Heart left ventricle (tissue), 13 donors: Measurements from ENCODE around the gene OTOA.

ENCODE experiments used
- CTCF ChIP-seq, 12 donors: fragments of 200-600 bp; sonication (generic) in 4 of 12; IDR thresholded peaks; one replicate each; pipeline versions ENCODE4 v1.5.0 to v1.8.0; 2018 to 2022; ENCODE audit warnings: antibody characterized with exemption in 12 of 12, mild to moderate bottlenecking in 5 of 12
- POLR2A ChIP-seq, 2 donors: fragments of 450-650 bp; IDR thresholded peaks; one replicate each; pipeline ENCODE4 v1.6.1; 2017; ENCODE audit warnings: antibody characterized with exemption in 2 of 2, mild to moderate bottlenecking in 2 of 2, moderate library complexity in 2 of 2
- donor health status: ischemic (EF 13 %, LVEDD 7.1; RV severe dilation, severe dysfunction).
- donor health status: DM: no; HTN: yes; CAD: no.
- donor health status: DM: no; HTN: no; CAD: no.
- donor health status: ischemic (EF 25% LVEDD 6.9; RV normal size, moderate dysfunction).
- donor health status: ischemic (EF 25% LVEDD 5.7; RV mildly dilated, moderate dysfunction).
- donor health status: ischemic (EF 35%, LVEDD 5.7; RV mildly dilated, moderate dysfunction).
- donor health status: nonischemic (EF 11% LVEDD 7.7; RV severe dilation, severe dysfunction).
- donor health status: DM: yes; HTN: yes; CAD: no.
- donor health status: PGD.
- donor health status: ischemic (EF 29% LVEDD 5.4; RV normal size, mild dysfunction).
- donor health status: nonischemic (EF 23%, LVEDD 6.1; RV moderate dilation, normal function).

GRCh38 chr16:21720533-21720932 is 56.8 kb downstream of the OTOA start:
- TF ChIP-seq CTCF (IDR thresholded peaks at IDR 0.05) (no peak), POLR2A (IDR thresholded peaks at IDR 0.05) (no peak)
